ENCODE results near the gene MYO3A.

Gene MYO3A, protein sequence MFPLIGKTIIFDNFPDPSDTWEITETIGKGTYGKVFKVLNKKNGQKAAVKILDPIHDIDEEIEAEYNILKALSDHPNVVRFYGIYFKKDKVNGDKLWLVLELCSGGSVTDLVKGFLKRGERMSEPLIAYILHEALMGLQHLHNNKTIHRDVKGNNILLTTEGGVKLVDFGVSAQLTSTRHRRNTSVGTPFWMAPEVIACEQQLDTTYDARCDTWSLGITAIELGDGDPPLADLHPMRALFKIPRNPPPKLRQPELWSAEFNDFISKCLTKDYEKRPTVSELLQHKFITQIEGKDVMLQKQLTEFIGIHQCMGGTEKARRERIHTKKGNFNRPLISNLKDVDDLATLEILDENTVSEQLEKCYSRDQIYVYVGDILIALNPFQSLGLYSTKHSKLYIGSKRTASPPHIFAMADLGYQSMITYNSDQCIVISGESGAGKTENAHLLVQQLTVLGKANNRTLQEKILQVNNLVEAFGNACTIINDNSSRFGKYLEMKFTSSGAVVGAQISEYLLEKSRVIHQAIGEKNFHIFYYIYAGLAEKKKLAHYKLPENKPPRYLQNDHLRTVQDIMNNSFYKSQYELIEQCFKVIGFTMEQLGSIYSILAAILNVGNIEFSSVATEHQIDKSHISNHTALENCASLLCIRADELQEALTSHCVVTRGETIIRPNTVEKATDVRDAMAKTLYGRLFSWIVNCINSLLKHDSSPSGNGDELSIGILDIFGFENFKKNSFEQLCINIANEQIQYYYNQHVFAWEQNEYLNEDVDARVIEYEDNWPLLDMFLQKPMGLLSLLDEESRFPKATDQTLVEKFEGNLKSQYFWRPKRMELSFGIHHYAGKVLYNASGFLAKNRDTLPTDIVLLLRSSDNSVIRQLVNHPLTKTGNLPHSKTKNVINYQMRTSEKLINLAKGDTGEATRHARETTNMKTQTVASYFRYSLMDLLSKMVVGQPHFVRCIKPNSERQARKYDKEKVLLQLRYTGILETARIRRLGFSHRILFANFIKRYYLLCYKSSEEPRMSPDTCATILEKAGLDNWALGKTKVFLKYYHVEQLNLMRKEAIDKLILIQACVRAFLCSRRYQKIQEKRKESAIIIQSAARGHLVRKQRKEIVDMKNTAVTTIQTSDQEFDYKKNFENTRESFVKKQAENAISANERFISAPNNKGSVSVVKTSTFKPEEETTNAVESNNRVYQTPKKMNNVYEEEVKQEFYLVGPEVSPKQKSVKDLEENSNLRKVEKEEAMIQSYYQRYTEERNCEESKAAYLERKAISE (N-terminal part only)

DNA sequence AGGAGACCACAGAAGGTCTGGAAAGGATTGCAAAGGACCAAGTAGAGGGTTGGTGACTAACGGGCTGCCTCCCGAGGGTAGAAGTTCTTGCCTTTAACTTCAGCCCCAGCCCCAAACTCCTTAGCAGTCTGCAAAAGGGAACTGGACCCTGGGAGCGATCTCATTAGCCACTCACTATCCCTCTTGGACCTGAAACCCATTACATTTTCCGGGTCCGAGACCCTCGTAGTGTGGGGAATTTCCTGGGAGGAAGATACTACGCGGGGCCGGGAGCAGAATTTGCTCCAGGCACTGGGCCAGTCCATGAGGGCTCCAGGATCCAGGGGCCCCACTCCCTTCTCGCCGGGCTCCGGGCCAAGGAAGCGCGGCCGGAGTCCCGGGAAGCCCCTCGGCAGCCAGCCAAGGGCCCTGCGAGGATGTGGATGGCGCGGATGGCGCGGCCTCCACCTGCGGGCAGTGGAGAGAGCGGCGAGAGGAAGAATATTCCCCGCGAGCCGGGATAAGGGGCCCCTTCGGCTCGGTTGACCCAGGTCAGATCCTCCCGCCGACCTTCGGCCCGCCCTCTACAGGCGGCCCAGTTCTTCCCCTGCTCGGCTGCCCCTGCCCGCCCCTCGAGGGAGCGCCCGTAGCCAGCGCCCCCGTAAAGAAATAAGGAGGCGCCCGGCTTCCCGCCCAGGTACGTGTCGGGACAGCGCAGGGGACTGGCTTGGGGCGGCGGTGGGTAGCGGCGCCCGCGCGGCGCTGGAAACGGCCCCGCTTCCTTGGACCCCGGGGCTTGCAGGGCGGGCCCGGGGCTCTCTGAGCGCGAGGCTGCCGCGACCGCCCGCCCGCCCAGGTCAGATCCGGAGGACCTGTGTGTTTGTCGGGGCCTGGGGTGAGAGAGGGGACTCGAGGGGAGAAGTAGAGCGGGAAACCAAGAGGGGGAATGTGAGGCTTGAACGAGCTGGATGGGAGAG is at the start of gene MYO3A:
TSS of gene MYO3A (plus strand) at position 577 of the 956 bp plus-strand sequence. CDS start 17,882 bp downstream, outside the sequence.
- Mint-ChIP-seq H3K27me3 (peaks cover 41% of the 10 kb centered on the region), H3K27ac (ENCODE audit: low read depth) (no peak within 1 kb of the TSS), H3K4me3 (peak within 1 kb of the TSS; percentile 19), H3K36me3 (ENCODE audit: insufficient read depth) (no peaks in the 10 kb centered on the region), H3K4me1 (no peaks in the 10 kb centered on the region), H3K9me3 (no peaks in the 10 kb centered on the region)
- ATAC-seq (replicated peaks; ENCODE audit: extremely low read depth, poor library complexity, severe bottlenecking): no peak
- DNase-seq (ENCODE audit: low spot score in 2 of 2): no peak

DNA sequence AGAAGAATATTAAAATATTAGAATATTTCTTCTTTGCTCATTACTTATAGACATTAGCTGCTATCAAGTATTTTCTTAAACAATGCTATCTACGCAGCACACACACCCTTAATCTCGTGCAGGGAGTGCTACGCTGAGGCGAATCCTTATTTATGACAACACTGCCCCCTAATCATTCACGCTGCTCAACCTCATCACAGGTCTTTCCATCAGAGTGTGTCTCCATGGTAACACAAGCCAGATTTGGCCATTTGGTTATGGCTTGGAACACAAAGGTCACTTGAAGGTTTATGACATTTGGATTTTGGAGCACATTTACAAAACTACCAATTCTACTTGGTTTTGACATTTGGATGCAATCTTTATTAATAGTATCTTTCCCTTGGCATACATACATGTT is 45.4 kb upstream of the MYO3A start:
- Mint-ChIP-seq H3K27ac (ENCODE audit: low read depth) (no peak overlapping the region), H3K36me3 (ENCODE audit: insufficient read depth) (no peaks in the 10 kb centered on the region), H3K9me3 (peaks cover 8% of the 10 kb centered on the region), H3K27me3 (peaks cover 13% of the 10 kb centered on the region), H3K4me1 (no peaks in the 10 kb centered on the region), H3K4me3 (no peak overlapping the region)
- ATAC-seq (replicated peaks; ENCODE audit: extremely low read depth, poor library complexity, severe bottlenecking) (no peak), DNase-seq (ENCODE audit: low spot score in 2 of 2) (no peak)

DNA sequence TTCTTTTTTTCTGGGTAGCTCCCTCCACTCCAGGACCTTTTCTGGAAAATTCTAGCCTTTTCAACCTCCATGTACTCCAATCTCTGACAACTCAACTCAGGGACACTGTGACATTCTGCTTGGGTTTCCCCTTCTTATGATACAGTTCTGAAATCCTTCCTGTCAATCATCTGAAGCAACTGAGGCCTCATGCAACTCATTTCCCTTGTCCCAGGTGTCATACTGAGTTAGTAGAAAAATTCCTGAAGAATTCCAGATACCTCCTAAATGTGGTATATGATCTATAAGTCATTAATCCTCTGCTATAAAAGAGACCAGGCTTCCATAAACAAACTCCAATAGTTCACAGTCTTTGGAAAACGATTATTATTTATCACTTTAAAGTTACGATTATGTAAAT is 43.0 kb upstream of the MYO3A start:
- DNase-seq (ENCODE audit: low spot score in 2 of 2) (no peak), ATAC-seq (replicated peaks; ENCODE audit: extremely low read depth, poor library complexity, severe bottlenecking) (no peak)
- peaks cover 20% of the 10 kb centered on the region for H3K27me3 Mint-ChIP-seq
- H3K4me3 Mint-ChIP-seq: no peak overlapping the region
- H3K9me3 Mint-ChIP-seq: peaks cover 8% of the 10 kb centered on the region
- no peaks in the 10 kb centered on the region for H3K4me1 Mint-ChIP-seq
- H3K36me3 Mint-ChIP-seq (ENCODE audit: insufficient read depth): no peaks in the 10 kb centered on the region
- no peak overlapping the region for H3K27ac Mint-ChIP-seq (ENCODE audit: low read depth)

DNA sequence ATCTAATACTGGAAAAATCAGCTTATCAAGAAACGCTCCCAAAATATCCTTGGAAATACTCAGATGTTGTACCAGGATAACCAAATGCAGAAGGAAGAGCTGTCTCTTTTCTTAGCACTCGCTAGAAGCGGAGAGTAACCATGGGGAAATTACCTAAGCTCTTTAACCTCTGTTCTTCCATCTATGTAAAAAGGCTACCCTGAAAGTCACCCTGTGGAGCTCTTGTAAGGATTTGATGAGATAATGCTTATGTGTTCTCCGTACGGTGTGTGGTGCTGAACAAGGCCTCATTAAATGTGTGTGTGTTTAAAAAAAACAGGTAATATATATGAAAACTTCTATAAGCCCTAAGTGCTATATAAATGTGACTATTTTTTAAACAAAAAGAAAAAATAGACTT is 38.2 kb upstream of the MYO3A start:
- no peaks in the 10 kb centered on the region for H3K36me3 Mint-ChIP-seq (ENCODE audit: insufficient read depth)
- no peak for DNase-seq (ENCODE audit: low spot score in 2 of 2)
- peaks cover 20% of the 10 kb centered on the region for H3K27me3 Mint-ChIP-seq
- H3K4me3 Mint-ChIP-seq: no peak overlapping the region
- H3K9me3 Mint-ChIP-seq: no peaks in the 10 kb centered on the region
- H3K27ac Mint-ChIP-seq (ENCODE audit: low read depth): no peak overlapping the region
- ATAC-seq (replicated peaks; ENCODE audit: extremely low read depth, poor library complexity, severe bottlenecking): no peak
- no peaks in the 10 kb centered on the region for H3K4me1 Mint-ChIP-seq

DNA sequence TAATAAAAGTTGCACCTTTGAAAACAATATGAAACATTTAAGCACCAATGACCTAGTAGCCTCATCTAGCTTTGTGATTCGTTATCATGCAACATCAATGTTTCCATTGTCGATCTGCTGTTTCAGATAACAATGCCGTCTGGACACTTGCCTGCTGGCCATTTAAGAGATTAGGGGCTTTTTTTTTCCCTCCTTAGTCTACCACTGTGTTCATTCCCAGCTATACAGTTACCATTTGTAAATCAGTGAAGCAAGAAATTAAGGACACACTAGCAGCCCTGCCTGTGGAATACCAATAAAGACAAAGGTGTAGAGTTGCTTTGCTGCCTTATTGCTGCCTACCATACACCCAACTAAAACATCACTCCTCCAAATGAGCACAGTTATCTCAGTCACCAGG is 37.6 kb upstream of the MYO3A start:
- Mint-ChIP-seq H3K9me3 (no peaks in the 10 kb centered on the region), H3K4me1 (no peaks in the 10 kb centered on the region)

DNA sequence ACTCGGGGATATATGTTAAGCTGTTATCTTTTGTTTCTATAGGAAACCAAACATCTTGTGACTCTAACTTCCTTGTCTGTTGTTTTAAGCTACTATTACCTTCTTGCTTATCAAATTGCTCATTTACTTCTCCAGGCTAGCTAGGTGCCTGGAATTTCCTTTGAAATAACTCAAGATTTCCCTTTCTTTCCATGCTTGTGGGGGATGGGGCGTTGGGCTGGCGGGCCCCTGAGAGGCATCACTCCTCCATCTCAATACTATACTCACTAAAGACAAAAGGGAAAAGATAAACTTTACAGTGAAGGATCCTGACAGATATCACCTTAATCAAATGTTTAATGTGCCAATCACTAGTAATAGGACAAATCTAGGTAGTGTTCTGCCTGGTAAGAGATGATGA is 34.7 kb upstream of the MYO3A start:
- no peaks in the 10 kb centered on the region for H3K36me3 Mint-ChIP-seq (ENCODE audit: insufficient read depth)
- H3K4me3 Mint-ChIP-seq: no peak overlapping the region
- peaks cover 10% of the 10 kb centered on the region for H3K27me3 Mint-ChIP-seq
- ATAC-seq (replicated peaks; ENCODE audit: extremely low read depth, poor library complexity, severe bottlenecking) (no peak), DNase-seq (ENCODE audit: low spot score in 2 of 2) (no peak)
- H3K9me3 Mint-ChIP-seq: no peaks in the 10 kb centered on the region
- H3K4me1 Mint-ChIP-seq: no peaks in the 10 kb centered on the region
- H3K27ac Mint-ChIP-seq (ENCODE audit: low read depth): no peak overlapping the region

More for the DNA sequence above, 37.6 kb upstream of the MYO3A start:
- no peak for DNase-seq (ENCODE audit: low spot score in 2 of 2)
- peaks cover 21% of the 10 kb centered on the region for H3K27me3 Mint-ChIP-seq
- H3K36me3 Mint-ChIP-seq (ENCODE audit: insufficient read depth): no peaks in the 10 kb centered on the region
- no peak overlapping the region for H3K27ac Mint-ChIP-seq (ENCODE audit: low read depth)
- no peak for ATAC-seq (replicated peaks; ENCODE audit: extremely low read depth, poor library complexity, severe bottlenecking)
- no peak overlapping the region for H3K4me3 Mint-ChIP-seq

DNA sequence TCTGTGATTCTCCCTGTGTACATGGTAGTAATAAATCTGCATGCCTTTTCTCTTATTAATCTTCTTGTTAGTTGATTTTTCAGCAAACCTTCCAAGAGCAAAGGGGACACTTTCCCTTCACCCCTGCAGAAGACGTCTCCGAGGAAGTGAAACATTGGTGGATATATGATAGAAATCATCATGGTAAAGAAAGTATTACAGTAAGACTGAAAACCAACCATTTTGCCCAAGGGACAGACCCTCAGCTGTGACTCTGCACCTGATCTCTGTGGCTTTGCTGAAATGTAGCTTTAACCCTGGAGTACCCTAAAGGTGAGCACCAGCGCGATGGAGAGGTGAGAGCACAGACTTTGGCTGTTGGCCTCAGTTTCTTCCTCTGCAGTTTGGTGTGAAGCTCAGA is 32.8 kb upstream of the MYO3A start:
- Mint-ChIP-seq H3K9me3 (no peaks in the 10 kb centered on the region), H3K4me3 (no peak overlapping the region), H3K27ac (ENCODE audit: low read depth) (no peak overlapping the region), H3K4me1 (no peaks in the 10 kb centered on the region), H3K27me3 (peaks cover 10% of the 10 kb centered on the region), H3K36me3 (ENCODE audit: insufficient read depth) (no peaks in the 10 kb centered on the region)
- ATAC-seq (replicated peaks; ENCODE audit: extremely low read depth, poor library complexity, severe bottlenecking): no peak
- no peak for DNase-seq (ENCODE audit: low spot score in 2 of 2)

DNA sequence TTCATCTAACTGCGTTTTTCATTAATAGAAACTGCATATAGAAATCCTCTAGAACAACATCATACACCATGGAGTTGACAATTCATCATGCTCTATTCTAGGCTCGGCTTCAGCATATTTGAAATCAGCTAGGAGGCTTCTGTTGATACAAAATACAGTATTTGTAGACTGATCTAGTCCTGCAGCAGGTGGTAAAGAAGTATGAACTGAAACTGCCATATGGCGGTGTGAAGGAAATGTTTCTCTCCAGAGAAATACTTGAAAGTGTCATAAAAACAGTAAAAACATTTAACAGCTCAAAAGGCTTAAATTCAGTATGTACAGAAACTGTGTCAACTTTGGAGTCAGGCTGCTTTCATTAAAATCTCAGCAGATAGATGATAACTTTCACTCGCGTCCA is 32.0 kb upstream of the MYO3A start:
- ATAC-seq (replicated peaks; ENCODE audit: extremely low read depth, poor library complexity, severe bottlenecking) (no peak), DNase-seq (ENCODE audit: low spot score in 2 of 2) (no peak)
- H3K4me3 Mint-ChIP-seq: no peak overlapping the region
- H3K27me3 Mint-ChIP-seq: peaks cover 10% of the 10 kb centered on the region
- H3K36me3 Mint-ChIP-seq (ENCODE audit: insufficient read depth): no peaks in the 10 kb centered on the region
- H3K4me1 Mint-ChIP-seq: no peaks in the 10 kb centered on the region
- H3K27ac Mint-ChIP-seq (ENCODE audit: low read depth): no peak overlapping the region
- H3K9me3 Mint-ChIP-seq: no peaks in the 10 kb centered on the region

DNA sequence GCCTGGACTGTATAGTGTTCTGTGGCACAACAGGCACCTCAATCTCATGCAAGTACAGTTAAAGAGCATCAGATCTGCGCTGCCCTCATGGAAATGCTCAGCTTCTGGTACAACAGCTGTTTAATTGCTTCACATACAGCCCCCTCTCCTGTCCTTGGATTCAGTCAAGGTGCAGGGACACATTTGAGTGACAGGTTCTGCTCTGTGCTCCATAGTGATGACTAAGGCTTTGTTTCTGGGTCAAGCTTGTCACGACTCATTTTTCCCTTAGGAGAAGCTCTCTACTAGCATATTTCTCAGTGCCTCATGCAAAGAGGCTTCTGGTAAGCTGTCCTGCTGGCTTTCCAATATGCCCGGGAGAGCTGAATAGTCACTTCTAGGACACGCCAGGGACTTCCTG is 26.8 kb upstream of the MYO3A start:
- H3K4me3 Mint-ChIP-seq: no peak overlapping the region
- H3K27me3 Mint-ChIP-seq: no peaks in the 10 kb centered on the region
- no peaks in the 10 kb centered on the region for H3K36me3 Mint-ChIP-seq (ENCODE audit: insufficient read depth)
- no peak overlapping the region for H3K27ac Mint-ChIP-seq (ENCODE audit: low read depth)
- no peaks in the 10 kb centered on the region for H3K4me1 Mint-ChIP-seq
- no peak for DNase-seq (ENCODE audit: low spot score in 2 of 2)
- peaks cover 7% of the 10 kb centered on the region for H3K9me3 Mint-ChIP-seq
- no peak for ATAC-seq (replicated peaks; ENCODE audit: extremely low read depth, poor library complexity, severe bottlenecking)

DNA sequence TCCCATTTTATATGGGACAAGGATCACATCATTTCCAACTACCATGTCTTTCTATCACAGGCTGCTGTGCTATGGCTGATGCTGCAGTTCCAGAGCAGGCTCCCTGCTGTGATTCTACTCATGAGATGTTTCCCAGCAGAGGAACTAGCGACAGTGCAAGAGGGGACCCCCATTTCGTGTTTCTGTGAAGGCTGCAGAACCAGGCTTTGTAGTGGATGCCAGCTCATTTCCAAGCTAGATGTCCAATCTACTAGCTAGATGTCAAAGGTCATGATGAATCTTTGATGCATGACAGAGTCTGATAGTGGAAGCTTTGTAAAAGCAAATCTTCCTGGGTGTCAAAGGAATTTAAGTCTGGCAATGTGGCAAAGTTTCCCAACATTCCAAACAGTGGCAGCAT is 21.2 kb upstream of the MYO3A start:
- H3K36me3 Mint-ChIP-seq (ENCODE audit: insufficient read depth): no peaks in the 10 kb centered on the region
- ATAC-seq (replicated peaks; ENCODE audit: extremely low read depth, poor library complexity, severe bottlenecking): no peak

DNA sequence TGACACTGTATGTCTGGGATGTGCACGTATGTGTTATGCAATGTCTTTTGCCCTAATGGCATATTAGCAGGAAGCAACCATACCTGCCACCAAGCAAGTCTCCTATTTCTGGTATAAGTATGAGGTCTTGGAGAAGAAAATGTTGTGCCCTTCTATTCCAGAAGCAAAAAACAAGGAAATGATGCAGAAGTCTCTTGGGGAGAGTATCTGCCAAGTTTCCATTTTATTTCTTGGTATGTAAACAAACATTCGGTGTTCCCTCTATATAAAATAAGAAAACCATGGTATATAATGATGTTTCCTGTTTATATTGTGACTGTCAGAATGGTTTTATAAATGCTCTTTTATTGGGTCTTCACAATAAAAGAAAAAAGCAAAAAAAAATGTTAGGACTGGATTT is 19.3 kb upstream of the MYO3A start:
- Mint-ChIP-seq H3K27me3 (no peaks in the 10 kb centered on the region), H3K27ac (ENCODE audit: low read depth) (no peak overlapping the region), H3K9me3 (no peaks in the 10 kb centered on the region), H3K36me3 (ENCODE audit: insufficient read depth) (no peaks in the 10 kb centered on the region), H3K4me1 (no peaks in the 10 kb centered on the region), H3K4me3 (no peak overlapping the region)
- ATAC-seq (replicated peaks; ENCODE audit: extremely low read depth, poor library complexity, severe bottlenecking): no peak
- DNase-seq (ENCODE audit: low spot score in 2 of 2): no peak

More for the DNA sequence above, 21.2 kb upstream of the MYO3A start:
- no peak overlapping the region for H3K27ac Mint-ChIP-seq (ENCODE audit: low read depth)
- H3K9me3 Mint-ChIP-seq: peaks cover 7% of the 10 kb centered on the region
- no peaks in the 10 kb centered on the region for H3K4me1 Mint-ChIP-seq
- no peak for DNase-seq (ENCODE audit: low spot score in 2 of 2)
- H3K27me3 Mint-ChIP-seq: no peaks in the 10 kb centered on the region
- no peak overlapping the region for H3K4me3 Mint-ChIP-seq
